ENCODE results near the gene ARHGAP33.

The ARHGAP33 gene

DNA sequence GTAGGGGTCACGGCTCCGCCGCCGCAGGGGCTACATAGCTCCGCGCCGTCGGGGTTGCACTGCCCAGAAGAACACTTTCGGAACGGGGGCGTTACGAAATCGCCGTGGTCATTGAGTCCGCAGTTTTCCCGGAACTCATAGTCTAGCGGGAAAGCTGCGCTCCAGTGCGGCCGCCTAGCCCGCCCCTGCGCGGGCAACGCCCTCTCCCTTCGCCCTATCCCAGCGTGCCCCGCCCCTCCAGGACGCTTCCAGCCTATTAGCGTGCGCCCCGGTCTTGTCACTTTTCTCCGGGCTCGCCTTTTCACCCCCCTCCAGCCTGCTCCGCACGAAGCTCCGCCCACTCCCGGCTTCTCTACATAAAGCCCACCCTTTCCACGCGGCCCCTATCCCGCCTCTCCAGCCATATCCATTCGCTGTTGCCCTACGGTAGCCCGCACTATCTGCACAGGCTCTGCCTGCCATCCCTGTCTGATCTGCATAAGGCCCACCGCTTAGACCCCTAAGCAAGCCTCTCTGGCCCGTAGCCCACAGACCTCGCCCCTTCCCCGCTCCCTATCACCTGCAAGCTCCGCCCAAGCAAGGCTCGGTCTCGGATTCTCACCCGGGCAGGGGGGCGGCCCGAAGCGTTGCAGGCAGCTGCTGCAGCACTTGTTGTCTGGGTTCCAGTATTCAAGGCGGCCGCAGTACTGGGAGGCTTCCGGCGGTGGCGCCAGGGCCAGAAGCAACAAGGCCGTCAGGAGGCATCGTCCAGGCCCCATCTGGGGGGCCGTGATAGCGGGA is 34.8 kb upstream of the ARHGAP33 start:
- DNase-seq = peak; percentile 98

DNA sequence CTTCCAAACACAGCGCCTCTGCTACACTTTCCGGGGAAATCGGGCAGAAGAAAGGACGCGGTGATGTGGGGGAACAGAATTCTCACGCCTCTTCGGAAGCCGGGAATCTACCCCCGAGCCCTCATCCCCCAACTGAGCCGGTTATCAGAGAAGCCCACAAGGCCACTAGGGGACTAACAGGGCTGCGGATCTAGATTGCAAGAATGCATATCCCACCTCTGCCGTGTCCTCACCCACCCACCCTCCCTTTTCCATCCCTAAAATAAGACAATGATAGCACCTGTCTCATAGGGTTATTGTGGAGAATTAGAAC is 34.2 kb upstream of the ARHGAP33 start:
- no peak for DNase-seq

- DNase-seq = no peak
These were observed 33.1 kb upstream of the ARHGAP33 start, which contains the start of gene IGFLR1 for GRCh38 chr19:35742121-35742724. IGFLR1 (minus strand) TSS chr19:35742452; CDS start chr19:35741180, 1,272 bp downstream.

- no peak for DNase-seq
These were observed 31.5 kb upstream of the ARHGAP33 start for GRCh38 chr19:35743640-35744429.

DNA sequence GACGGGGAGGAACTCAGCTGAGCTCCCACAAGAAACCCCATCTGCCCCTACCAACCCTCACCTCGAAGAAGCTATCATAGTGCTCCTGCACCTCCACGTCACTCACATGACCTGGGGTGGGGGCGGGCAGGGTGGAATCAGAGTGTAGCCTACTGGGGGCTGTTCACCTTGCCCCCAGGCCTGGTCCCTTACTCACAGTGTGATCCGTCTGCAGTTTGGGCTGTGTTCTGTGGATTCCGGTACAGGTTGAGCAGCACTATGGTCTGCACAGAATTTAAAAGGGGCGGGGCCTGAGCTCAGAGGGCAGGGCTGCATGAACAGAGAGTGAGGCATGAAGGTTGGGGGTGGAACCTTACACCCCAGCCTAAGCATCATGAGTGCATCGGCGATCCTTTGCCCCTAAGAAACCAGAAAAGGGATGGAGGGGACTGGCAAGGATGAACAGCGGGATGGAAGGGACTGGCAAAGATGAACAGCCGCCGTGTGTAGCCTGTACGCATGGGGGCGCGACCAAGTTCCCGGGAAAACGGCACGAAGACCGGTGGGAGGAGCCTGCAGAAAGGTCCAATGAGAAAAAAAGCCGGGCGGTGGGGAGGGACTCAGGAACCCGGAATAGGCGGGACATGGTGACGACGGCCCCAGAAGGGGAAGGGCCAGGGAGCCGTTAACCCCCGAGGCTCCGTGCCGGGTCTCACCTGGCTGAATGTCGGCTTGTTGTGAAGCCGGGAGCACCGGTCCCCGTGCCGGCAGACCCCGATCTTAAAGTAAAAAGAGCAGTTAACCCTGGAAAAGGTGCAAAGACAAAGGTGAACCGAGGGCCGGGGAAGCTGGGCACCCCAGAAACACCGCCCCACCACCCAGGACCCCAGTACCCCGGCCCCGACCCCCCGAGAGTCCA is 30.7 kb upstream of the ARHGAP33 start:
- DNase-seq = peak; percentile 97

DNA sequence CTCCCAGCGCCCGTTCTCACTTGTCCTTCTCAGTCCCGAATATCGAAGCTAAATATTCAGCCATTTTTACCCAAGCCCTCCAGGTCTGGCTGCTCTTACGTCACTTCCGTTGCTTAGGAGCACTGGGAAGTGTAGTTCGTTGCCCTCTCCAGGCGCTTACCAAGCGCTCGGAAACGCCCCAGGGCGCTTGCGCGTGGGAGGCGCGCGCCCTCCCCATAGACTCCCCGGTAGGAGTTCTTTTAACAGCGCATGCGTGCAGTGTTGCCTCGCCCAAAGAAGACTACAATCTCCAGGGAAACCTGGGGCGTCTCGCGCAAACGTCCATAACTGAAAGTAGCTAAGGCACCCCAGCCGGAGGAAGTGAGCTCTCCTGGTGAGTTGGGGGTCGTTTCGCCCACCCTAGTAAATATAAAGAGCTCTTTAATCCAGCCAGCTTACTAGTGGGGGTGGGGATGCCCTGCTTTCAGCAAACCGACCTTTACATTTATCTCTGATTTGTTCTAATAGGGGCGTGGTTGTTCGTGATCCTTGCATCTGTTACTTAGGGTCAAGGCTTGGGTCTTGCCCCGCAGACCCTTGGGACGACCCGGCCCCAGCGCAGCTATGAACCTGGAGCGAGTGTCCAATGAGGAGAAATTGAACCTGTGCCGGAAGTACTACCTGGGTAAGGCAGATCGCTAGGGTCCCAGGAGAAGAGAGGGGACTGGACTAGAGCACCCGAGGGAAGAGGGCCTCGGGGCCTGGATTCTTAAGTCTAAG is 29.9 kb upstream of the ARHGAP33 start, which contains the start of the genes PSENEN and U2AF1L4:
Gene PSENEN (plus strand): TSS at position 324 of the 759 bp plus-strand sequence. CDS start 280 bp downstream, at position 604.
Gene U2AF1L4 (minus strand): TSS at position 91 of the 759 bp plus-strand sequence. CDS start 27 bp downstream, at position 64.
- peak; percentile 99 for DNase-seq

GRCh38 chr19:35746087-35746462 is 29.3 kb upstream of the ARHGAP33 start:
- no peak for DNase-seq

DNA sequence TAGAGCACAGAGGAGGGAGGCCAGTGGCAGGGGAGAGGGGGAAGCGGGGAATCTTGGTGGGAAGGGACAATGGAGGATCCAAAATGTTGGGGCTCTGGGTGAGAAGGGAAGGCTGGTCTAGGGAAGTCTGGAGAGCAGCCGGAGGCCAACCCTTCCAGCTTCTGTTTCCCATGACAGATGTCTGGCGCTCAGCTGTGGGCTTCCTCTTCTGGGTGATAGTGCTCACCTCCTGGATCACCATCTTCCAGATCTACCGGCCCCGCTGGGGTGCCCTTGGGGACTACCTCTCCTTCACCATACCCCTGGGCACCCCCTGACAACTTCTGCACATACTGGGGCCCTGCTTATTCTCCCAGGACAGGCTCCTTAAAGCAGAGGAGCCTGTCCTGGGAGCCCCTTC is 28.8 kb upstream of the ARHGAP33 start:
- no peak for DNase-seq

DNA sequence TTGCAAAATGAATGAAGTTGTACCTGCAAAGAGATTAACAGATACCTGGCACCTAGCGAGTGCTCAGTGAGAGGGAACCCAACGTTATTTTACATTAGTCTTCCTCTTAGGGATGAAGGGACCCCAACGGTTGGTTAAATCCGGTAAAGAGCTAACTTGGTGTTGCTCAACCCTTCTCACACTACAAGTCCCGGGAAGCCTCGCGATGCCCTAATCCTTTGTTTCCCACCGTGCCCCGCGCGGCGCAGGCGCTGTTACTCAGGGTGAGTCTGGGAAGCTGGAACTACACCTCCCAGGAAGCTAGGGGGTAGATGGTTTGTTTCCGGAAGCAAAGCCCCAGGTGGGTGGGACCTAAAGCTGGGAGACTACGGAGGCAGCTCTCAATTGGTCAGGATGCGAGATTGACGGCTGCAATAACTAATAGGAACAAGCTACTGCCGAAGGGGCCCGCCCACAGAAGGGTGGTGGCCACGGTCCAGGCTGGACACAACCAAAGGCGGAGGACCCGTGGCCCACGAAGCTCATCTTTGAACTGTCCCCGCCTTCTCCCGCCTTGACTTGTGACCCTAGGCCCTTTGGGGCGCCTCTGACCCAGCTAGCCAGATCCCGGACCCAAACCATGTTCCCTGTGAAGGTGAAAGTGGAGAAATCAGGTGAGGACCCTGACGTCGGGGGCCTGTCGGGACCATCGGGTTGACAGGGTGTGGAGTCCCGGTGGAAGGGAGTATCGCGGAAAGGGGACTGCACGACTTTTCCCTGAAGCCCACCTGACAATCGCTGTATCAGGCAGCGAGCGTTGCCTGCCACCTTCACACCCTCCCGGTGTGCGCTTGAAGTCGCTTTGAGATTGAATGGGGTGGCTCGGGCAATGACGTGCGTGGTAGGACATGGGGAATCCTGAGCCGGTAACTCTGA is 27.0 kb upstream of the ARHGAP33 start, which contains the start of gene LIN37:
Gene LIN37 (plus strand): TSS at position 471 of the 915 bp plus-strand sequence. CDS start 149 bp downstream, at position 620.
- peak; percentile 99 for DNase-seq

- DNase-seq = no peak
These were observed 25.2 kb upstream of the ARHGAP33 start for GRCh38 chr19:35750167-35750566.

DNA sequence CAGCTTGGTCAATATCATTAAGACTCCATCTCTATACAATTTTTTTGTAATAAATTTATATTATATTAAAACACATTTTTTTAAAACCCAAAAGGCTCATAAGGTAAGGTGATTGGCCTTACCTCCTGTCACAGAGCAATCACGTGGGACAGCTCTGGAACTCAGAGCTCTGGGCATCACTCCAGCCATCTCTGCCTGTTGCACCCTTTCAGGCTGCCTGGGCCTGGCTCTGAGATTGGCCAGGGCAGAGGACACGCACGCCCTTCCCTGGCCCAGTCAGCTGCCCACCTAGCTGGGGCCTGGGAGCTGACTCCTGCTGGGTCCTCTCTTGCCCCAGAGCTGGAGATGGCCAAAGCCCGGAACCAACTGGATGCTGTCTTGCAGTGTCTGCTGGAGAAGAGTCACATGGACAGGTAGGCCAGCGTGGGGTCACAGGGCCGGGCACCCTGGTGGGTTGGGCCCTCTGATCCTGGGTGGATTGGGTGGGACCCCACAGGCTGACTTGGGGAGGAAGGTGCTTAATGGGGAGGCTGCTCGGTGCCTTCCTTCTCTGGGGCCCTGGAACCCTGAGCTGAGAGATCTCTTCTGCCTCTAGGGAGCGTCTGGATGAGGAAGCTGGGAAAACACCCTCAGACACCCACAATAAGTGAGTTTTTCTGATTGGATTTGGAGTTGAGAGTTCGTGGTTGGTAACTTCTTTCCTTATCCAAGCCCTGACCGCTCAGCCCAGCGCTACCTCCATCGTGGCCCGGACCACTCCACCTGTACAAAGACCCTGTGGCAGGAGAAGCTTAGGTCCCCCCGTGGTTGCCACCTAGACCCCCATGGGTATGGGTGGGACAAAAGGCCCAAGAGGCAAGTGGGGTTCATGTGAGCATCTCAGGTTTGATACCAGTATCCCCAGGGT is 23.3 kb upstream of the ARHGAP33 start:
- DNase-seq = no peak

- no peak for DNase-seq
These were observed 22.5 kb upstream of the ARHGAP33 start for GRCh38 chr19:35752746-35753350.

GRCh38 chr19:35753634-35754369 is 21.6 kb upstream of the ARHGAP33 start:
- DNase-seq = no peak

GRCh38 chr19:35754370-35755130 is 20.8 kb upstream of the ARHGAP33 start:
- no peak for DNase-seq

DNA sequence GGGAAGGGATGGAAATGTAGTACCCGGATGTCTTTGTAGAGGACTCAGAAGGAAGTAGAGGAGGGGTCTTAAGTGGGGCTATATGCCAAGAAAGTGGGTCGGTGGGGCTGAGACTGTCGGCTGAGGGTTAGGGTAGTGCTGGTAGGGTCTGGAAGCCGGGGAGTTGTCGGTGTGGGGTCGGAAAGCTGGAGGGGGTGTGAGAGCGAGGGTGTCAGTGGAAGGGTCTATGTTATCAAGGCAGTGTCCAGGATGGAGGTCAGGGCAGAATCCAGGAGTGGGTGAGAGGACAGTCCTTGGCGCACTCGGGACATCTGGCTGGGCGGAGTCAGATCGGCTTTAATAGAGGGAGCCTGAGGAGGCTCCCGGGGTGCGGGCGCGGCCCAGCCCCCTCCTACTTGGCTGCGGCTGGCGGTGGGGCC is 20.2 kb upstream of the ARHGAP33 start:
- no peak for DNase-seq

GRCh38 chr19:35755550-35756376 is 19.6 kb upstream of the ARHGAP33 start:
- DNase-seq = peak; percentile 67
